Measurements from ENCODE around the gene KSR2. TPM values are rescaled to one million over a fixed set of nuclear protein-coding genes. Genes with fewer than 3 reads are reported as not detected.

KSR2 gene
- total RNA-seq, 1 donor from 2014 or later = 1.4 TPM

DNA sequence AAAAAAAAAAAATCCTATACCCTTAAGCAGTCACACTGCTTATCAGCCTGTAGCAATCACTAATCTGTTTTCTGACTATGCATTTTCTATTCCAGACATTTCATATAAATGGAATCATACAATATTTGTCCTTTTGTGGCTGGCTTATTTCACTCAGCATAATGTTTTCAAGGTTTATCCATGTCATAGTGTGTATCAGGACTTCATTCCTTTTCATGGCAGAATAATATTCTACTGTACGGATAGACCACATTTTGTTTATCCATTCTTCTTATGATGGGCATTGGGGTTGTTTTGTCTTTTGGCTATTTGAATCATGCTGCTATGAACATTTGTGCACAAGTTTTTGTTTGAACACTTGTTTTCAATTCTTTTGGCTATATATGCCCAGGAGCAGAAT lies 8.6 kb upstream of the KSR2 start:
- no peak overlapping the region for H3K4me3 ChIP-seq
- ATAC-seq = no peak
- intact Hi-C loops (cut with DNase I) = no loop called here

DNA sequence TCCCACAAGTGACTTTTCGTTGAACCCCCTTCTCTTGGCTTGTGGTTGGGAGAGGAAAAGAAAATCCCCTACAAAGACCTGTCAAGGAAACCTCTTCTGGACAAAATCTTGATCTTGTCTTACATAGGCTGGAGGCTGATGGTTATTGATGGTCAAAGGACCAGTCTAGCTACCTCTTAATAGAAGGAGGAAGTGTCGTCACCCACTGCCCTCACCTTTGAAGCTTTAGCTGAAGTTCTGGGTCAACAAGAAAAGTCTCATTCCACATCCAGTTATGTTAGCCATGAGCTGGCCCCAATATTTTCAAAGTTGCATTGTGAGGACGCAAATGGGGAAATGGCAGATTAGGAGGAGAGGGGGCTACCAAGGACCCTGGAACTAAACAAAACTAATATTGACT lies 6.2 kb upstream of the KSR2 start:
- no peak overlapping the region for H3K27ac ChIP-seq
- intact Hi-C loops (cut with DNase I) = no loop called here
- H3K4me3 ChIP-seq = no peak overlapping the region
- TF ChIP-seq, protein P1, sequence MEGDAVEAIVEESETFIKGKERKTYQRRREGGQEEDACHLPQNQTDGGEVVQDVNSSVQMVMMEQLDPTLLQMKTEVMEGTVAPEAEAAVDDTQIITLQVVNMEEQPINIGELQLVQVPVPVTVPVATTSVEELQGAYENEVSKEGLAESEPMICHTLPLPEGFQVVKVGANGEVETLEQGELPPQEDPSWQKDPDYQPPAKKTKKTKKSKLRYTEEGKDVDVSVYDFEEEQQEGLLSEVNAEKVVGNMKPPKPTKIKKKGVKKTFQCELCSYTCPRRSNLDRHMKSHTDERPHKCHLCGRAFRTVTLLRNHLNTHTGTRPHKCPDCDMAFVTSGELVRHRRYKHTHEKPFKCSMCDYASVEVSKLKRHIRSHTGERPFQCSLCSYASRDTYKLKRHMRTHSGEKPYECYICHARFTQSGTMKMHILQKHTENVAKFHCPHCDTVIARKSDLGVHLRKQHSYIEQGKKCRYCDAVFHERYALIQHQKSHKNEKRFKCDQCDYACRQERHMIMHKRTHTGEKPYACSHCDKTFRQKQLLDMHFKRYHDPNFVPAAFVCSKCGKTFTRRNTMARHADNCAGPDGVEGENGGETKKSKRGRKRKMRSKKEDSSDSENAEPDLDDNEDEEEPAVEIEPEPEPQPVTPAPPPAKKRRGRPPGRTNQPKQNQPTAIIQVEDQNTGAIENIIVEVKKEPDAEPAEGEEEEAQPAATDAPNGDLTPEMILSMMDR (IDR thresholded peaks at IDR 0.05) = no peak
- no peaks in the 10 kb centered on the region for H3K9me3 ChIP-seq
- ATAC-seq (no peak), DNase-seq (no peak)
- no peaks in the 10 kb centered on the region for H3K4me1 ChIP-seq
- H3K27me3 ChIP-seq = peaks cover 5% of the 10 kb centered on the region
- no peaks in the 10 kb centered on the region for H3K36me3 ChIP-seq

More for the DNA sequence above, 8.6 kb upstream of the KSR2 start:
- Histone ChIP-seq H3K27ac (no peak overlapping the region), H3K4me1 (no peaks in the 10 kb centered on the region), H3K9me3 (no peaks in the 10 kb centered on the region), H3K27me3 (no peaks in the 10 kb centered on the region), H3K36me3 (no peaks in the 10 kb centered on the region)
- DNase-seq = no peak
- TF ChIP-seq, protein P1 (IDR thresholded peaks at IDR 0.05) = no peak

DNA sequence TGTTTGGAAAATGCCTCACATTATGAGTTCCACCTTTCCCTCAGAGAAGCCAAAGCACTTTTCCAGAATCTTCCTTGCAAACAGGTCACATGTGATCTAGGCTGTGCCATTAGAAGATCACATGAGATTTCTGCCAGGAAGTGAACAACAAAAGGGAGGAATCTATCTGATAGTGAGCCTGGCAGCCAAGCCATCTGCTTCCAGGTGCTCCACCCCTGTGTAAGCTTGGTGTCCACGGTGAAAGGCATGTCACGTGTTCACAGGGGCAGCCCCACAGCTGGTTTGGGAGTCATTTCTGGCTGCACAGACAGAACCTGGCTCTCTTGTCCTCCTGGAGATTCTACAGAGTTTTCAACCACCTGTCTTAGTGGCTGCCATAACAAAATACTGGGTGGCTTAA lies 3.5 kb upstream of the KSR2 start:
- H3K4me1 ChIP-seq = no peaks in the 10 kb centered on the region
- H3K27ac ChIP-seq = no peak overlapping the region
- ATAC-seq (no peak), DNase-seq (no peak)
- intact Hi-C loops (cut with DNase I) = no loop called here
- TF ChIP-seq, protein P1 (IDR thresholded peaks at IDR 0.05) = no peak
- H3K4me3 ChIP-seq = no peak overlapping the region
- H3K27me3 ChIP-seq = peaks cover 21% of the 10 kb centered on the region
- no peaks in the 10 kb centered on the region for H3K9me3 ChIP-seq
- no peaks in the 10 kb centered on the region for H3K36me3 ChIP-seq

GRCh38 chr12:117970334-117970733 lies 1.5 kb upstream of the KSR2 start:
- peaks cover 25% of the 10 kb centered on the region for H3K27me3 ChIP-seq
- no peak overlapping the region for H3K4me3 ChIP-seq
- H3K4me1 ChIP-seq = no peaks in the 10 kb centered on the region
- no peak overlapping the region for H3K27ac ChIP-seq
- TF ChIP-seq, protein P1 (IDR thresholded peaks at IDR 0.05) = no peak
- intact Hi-C loops (cut with DNase I) = no loop called here
- H3K36me3 ChIP-seq = no peaks in the 10 kb centered on the region
- no peak for ATAC-seq
- no peak for DNase-seq
- no peaks in the 10 kb centered on the region for H3K9me3 ChIP-seq

DNA sequence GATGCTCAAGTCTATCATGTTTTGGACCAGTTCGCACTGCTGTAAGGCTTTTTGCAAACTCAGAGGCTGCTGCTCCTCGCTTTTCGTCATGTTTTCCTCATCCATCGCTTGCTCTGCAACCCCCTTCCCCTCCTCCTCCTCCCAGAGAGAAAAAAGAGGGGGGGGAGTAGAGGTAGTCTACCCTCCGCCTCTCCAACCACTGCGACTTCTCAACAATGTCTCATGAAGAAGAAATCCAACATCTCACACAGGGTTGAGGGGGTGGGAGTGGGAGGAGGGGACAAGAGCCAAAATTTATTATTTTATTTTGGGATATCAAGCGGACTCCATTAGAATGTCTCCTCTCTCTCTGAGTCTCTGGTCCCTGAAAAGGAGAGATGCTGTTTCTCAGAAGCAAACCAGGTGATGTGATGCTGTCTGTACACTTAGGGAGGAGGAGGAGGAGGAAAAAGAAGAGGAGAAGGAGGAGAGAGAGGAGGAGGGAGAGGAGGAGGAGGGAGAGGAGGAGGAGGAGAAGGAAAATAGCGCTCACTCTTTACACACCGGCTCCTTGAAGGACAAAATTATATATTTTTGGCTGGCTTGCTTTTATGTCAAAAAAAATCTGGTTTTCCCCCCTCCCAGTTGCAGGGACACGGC lies 520 bp downstream of the KSR2 start:
- no peaks in the 10 kb centered on the region for H3K36me3 ChIP-seq
- H3K4me3 ChIP-seq = peak overlapping the region; percentile 47
- ATAC-seq = no peak
- H3K27ac ChIP-seq = peak overlapping the region; percentile 24
- intact Hi-C loops (cut with DNase I) = no loop called here
- TF ChIP-seq, protein P1 (IDR thresholded peaks at IDR 0.05) = no peak
- no peaks in the 10 kb centered on the region for H3K4me1 ChIP-seq
- peaks cover 25% of the 10 kb centered on the region for H3K27me3 ChIP-seq
- no peak for DNase-seq
- no peaks in the 10 kb centered on the region for H3K9me3 ChIP-seq

DNA sequence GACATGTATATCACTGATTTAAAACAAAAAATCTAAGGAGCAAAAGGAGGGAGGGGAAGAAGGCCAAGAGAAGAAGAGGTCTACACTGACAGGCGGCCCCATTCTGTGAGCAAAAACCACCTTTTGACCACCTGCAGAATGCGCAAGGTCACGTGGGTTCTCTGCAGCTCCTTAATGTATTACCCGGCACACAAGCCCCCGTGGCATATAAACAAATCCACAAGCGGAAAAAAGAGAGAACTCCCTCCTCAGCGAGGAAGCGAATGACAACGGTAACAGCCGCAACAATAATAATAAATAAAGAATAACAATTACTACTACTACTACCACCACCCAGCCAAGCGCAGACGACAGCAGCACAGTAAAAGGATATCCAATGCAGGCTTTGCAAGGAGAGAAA lies 1.3 kb downstream of the KSR2 start:
- H3K27ac ChIP-seq = no peak overlapping the region
- TF ChIP-seq, protein P1 (IDR thresholded peaks at IDR 0.05) = no peak
- ATAC-seq = no peak
- H3K36me3 ChIP-seq = no peaks in the 10 kb centered on the region
- no peaks in the 10 kb centered on the region for H3K9me3 ChIP-seq
- H3K27me3 ChIP-seq = peaks cover 25% of the 10 kb centered on the region
- DNase-seq = no peak
- no peak overlapping the region for H3K4me3 ChIP-seq
- no peaks in the 10 kb centered on the region for H3K4me1 ChIP-seq
- intact Hi-C loops (cut with DNase I) = no loop called here

All from upper lobe of right lung (tissue), 1 donor.